Fibroblast of lung (primary cell): ENCODE data around the gene SERPINB11.
"Not testable (repeated sequence)": the region's sequence is repeated elsewhere in the genome, so short reads cannot be mapped to it uniquely, and the experiment has no call there.

Source experiments
- EZH2 ChIP-seq: IDR thresholded peaks from 2 replicates; pipeline ENCODE4 v1.5.1; 2012; ENCODE audit warnings: low read length, control low read depth, mild to moderate bottlenecking; ENCODE audit errors: missing control alignments
- TF ChIP-seq, protein P1 (sequence below), 2 donors: IDR thresholded peaks in 1 of 2; conservative IDR thresholded peaks in 1 of 2; 1 replicate in 1 of 2; 2 replicates in 1 of 2; pipeline ENCODE4 v1.5.1; 2011 to 2012; ENCODE audit warnings: low read length in 2 of 2, control low read depth in 1 of 2, inconsistent platforms in 1 of 2, low read depth in 1 of 2, mild to moderate bottlenecking in 1 of 2

DNA sequence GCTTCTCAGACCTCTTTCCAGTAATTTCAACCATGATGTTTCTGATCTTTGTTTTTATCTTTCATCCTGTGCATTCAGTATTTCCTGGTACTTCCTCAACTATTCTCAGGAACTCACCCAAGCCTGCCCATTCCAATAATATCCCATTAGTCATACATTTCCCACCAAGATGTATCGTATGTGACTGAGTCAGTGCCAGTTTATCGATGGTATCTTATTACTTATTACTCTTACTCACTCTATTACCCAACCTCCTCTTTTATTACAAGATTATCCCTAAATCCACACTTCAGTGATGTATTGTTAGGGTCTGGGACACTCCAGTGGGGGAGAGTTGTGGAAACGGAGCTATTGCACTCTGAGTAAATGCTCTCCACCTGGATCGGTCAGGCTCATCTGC, 43.8 kb upstream of the SERPINB11 start:
- TF ChIP-seq, protein P1, sequence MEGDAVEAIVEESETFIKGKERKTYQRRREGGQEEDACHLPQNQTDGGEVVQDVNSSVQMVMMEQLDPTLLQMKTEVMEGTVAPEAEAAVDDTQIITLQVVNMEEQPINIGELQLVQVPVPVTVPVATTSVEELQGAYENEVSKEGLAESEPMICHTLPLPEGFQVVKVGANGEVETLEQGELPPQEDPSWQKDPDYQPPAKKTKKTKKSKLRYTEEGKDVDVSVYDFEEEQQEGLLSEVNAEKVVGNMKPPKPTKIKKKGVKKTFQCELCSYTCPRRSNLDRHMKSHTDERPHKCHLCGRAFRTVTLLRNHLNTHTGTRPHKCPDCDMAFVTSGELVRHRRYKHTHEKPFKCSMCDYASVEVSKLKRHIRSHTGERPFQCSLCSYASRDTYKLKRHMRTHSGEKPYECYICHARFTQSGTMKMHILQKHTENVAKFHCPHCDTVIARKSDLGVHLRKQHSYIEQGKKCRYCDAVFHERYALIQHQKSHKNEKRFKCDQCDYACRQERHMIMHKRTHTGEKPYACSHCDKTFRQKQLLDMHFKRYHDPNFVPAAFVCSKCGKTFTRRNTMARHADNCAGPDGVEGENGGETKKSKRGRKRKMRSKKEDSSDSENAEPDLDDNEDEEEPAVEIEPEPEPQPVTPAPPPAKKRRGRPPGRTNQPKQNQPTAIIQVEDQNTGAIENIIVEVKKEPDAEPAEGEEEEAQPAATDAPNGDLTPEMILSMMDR (conservative IDR thresholded peaks at IDR 0.05 in 1 of 2, IDR thresholded peaks at IDR 0.05 in 1 of 2; ENCODE audit: low read depth in 1 of 2, low read length in 2 of 2), result not testable (repeated sequence)
- not testable (repeated sequence) for TF ChIP-seq EZH2
